Gastrocnemius medialis (tissue), 4 donors: ENCODE data around the gene TXK. TPM values are rescaled to one million over a fixed set of nuclear protein-coding genes. Genes with fewer than 3 reads are reported as not detected.
A peak's percentile ranks its signal among the peaks of the same experiment; 100 is the strongest.

ENCODE experiments used
- ATAC-seq, 2 donors: fragments of 150-250 bp; one replicate each; pipeline ENCODE4 v1.9.1; 2016
- DNase-seq, 2 donors: peaks; one replicate each; pipeline ENCODE4 v3.0.0-alpha.2; 2019
- H3K27ac ChIP-seq, 4 donors: fragments of 200-600 bp; sonication (generic); 1 replicate in 1 of 4; 2 replicates in 3 of 4; pipeline ENCODE4 v1.5.1; 2016 to 2018; ENCODE audit warnings: mild to moderate bottlenecking in 2 of 4, moderate library complexity in 1 of 4
- H3K27me3 ChIP-seq, 3 donors: fragments of 200-600 bp; sonication (generic) in 2 of 3; 1 replicate in 1 of 3; 2 replicates in 2 of 3; pipeline versions ENCODE4 v1.5.1 to v1.6.0; 2016 to 2019; ENCODE audit warnings: mild to moderate bottlenecking in 1 of 3, moderate library complexity in 1 of 3
- H3K36me3 ChIP-seq, 2 donors: fragments of 200-600 bp; sonication (generic) in 1 of 2; one replicate each; pipeline ENCODE4 v1.5.1; 2017 to 2018
- H3K4me1 ChIP-seq, 2 donors: fragments of 200-600 bp; sonication (generic) in 1 of 2; one replicate each; pipeline ENCODE4 v1.5.1; 2016 to 2017; ENCODE audit warnings: mild to moderate bottlenecking in 2 of 2
- H3K4me3 ChIP-seq, 4 donors: fragments of 200-600 bp; sonication (generic) in 3 of 4; 1 replicate in 1 of 4; 2 replicates in 3 of 4; pipeline ENCODE4 v1.5.1; 2016 to 2019; ENCODE audit warnings: mild to moderate bottlenecking in 2 of 4
- H3K9me3 ChIP-seq, 3 donors: fragments of 200-600 bp; sonication (generic) in 2 of 3; 1 replicate in 1 of 3; 2 replicates in 2 of 3; pipeline ENCODE4 v1.5.1; 2016 to 2019
- POLR2A ChIP-seq, 2 donors: fragments of 450-650 bp; IDR thresholded peaks; one replicate each; pipeline ENCODE4 v1.6.1; 2017; ENCODE audit warnings: antibody characterized with exemption in 2 of 2, mild to moderate bottlenecking in 2 of 2, moderate library complexity in 2 of 2
- in situ Hi-C, 4 donors: fragments of 200-750 bp; cut with MboI; loops; one replicate each; pipeline versions ENCODE4 v1.15.0 to v1.8.0; 2017; ENCODE audit warnings: low sequenced_read_pairs in 4 of 4
- intact Hi-C: fragments of 100-400 bp; cut with DNase I; formaldehyde crosslinking; loops from one replicate; pipeline ENCODE4 v1.15.1; 2023; ENCODE audit warnings: low total_unique reads
- total RNA-seq, 4 donors: library from RNA; depleted of rRNA; stranded (reverse); fragments of >200 nt; gene quantifications; one replicate each; pipeline versions ENCODE4 v1.1.0 to v1.2.3, GENCODE V29; 2016
- TF ChIP-seq, protein P1 (sequence below), 5 experiments: fragments of 450-650 bp in 3 of 5; fragments of 200-600 bp in 2 of 5; sonication (generic) in 2 of 5; IDR thresholded peaks in 4 of 5; conservative IDR thresholded peaks in 1 of 5; 1 replicate in 4 of 5; 2 replicates in 1 of 5; pipeline ENCODE4 v1.5.1; 2016 to 2019; ENCODE audit warnings: antibody characterized with exemption in 5 of 5, mild to moderate bottlenecking in 3 of 5, moderate library complexity in 3 of 5

Gene TXK
- total RNA-seq, 4 donors from 2014 or later: 0.66 to 0.81 TPM; not detected in 2

DNA sequence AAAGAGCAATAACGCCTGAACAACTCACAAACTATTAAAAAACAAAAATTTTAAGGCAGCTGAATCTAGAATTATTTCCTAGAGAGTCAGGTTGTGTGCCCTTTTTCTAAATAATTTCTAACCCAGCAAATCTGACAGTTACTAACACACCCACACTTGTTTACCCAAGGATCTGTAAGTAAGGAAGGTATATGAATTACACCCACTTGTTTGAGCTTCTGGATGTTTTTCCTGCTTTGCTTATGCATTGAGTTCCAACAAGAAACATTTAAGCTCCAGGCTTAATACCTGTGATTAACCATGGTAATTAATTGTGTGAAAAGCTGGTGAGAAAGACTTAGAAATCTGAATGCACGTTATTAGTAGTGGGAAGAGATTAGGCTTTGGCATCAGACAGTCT is 115.9 kb downstream of the TXK start:
- H3K27me3 ChIP-seq: no peaks in the 10 kb centered on the region
- ATAC-seq (no peak), DNase-seq (no peak)
- in situ Hi-C loops: no loop called here
- H3K27ac ChIP-seq: no peak overlapping the region
- peaks cover 0 to 7% of the 10 kb centered on the region in 2 donors for H3K4me1 ChIP-seq
- no peaks in the 10 kb centered on the region for H3K9me3 ChIP-seq
- no peaks in the 10 kb centered on the region for H3K36me3 ChIP-seq
- TF ChIP-seq, protein P1, sequence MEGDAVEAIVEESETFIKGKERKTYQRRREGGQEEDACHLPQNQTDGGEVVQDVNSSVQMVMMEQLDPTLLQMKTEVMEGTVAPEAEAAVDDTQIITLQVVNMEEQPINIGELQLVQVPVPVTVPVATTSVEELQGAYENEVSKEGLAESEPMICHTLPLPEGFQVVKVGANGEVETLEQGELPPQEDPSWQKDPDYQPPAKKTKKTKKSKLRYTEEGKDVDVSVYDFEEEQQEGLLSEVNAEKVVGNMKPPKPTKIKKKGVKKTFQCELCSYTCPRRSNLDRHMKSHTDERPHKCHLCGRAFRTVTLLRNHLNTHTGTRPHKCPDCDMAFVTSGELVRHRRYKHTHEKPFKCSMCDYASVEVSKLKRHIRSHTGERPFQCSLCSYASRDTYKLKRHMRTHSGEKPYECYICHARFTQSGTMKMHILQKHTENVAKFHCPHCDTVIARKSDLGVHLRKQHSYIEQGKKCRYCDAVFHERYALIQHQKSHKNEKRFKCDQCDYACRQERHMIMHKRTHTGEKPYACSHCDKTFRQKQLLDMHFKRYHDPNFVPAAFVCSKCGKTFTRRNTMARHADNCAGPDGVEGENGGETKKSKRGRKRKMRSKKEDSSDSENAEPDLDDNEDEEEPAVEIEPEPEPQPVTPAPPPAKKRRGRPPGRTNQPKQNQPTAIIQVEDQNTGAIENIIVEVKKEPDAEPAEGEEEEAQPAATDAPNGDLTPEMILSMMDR (IDR thresholded peaks at IDR 0.05 in 4 of 5, conservative IDR thresholded peaks at IDR 0.05 in 1 of 5): no peak
- no peak for TF ChIP-seq POLR2A (IDR thresholded peaks at IDR 0.05)
- intact Hi-C loops: loop anchor here (5.0 kb wide), 1 partner anchor 69 kb away; no protein-coding TSS in a partner anchor
- H3K4me3 ChIP-seq: no peak overlapping the region

DNA sequence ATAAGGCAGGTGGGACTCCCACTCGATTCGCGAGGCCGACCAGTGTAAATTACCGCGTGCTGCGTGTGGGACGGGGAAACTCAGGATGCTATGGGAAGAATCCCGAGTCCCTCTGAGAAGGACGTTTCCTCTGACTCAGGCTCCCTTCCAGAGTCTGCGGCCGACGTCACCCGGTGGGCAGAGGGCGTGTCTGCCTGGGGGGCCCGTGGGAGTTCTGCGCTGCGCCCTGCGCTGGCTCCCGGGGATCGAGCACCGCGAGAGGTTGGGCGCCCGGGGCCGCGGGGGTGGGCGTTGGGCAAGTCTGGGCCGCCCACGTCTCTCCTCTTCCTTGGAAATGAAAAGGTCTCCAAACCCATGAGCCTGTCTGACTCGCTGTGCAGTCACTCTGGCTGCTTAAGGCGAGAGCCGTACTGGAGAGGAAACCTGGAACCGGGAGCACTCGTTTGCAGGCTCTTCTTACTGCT is 116.9 kb downstream of the TXK start:
- peak in 1 of 2 donors; percentile 4 for DNase-seq
- TF ChIP-seq, protein P1 (IDR thresholded peaks at IDR 0.05 in 4 of 5, conservative IDR thresholded peaks at IDR 0.05 in 1 of 5): no peak
- TF ChIP-seq POLR2A (IDR thresholded peaks at IDR 0.05): no peak
- peaks cover 0 to 6% of the 10 kb centered on the region in 2 donors for H3K4me1 ChIP-seq
- peak; percentile 25 to 27 for ATAC-seq
- intact Hi-C loops (loop anchor here (2.0 to 5.0 kb wide), 3 partner anchors 16 to 70 kb away; no protein-coding TSS in a partner anchor), in situ Hi-C loops (no loop called here)
- H3K27ac ChIP-seq: peak overlapping the region; percentile 62 to 78 (median 74)
- H3K36me3 ChIP-seq: no peaks in the 10 kb centered on the region
- no peaks in the 10 kb centered on the region for H3K27me3 ChIP-seq
- no peaks in the 10 kb centered on the region for H3K9me3 ChIP-seq
- H3K4me3 ChIP-seq: peak overlapping the region; percentile 72 to 81 (median 76)

Other genes with a start within 250 kb of the TXK start
- 10 to 100 TPM in 1 of 4 donors, 1 to 10 TPM in 3; 3.7 to 10.8 (median 5.5) TPM for gene NFXL1, start 219.7 kb downstream of the TXK start, total RNA-seq
- under 1 TPM in 3 of 4 donors, not detected in 1; 0.15 to 0.53 (median 0.32) TPM for gene CNGA1, start 117.6 kb downstream of the TXK start, total RNA-seq
- under 1 TPM in 3 of 4 donors, not detected in 1; 0.07 to 0.51 (median 0.15) TPM for gene NIPAL1, start 117.5 kb downstream of the TXK start, total RNA-seq
- gene TEC, start 135.6 kb upstream of the TXK start, total RNA-seq: 1 to 10 TPM in 2 of 4 donors, under 1 TPM in 2; 0.20 to 1.9 (median 1.1) TPM
- gene SLAIN2, start 207.3 kb upstream of the TXK start, total RNA-seq: 100 to 1,000 TPM in 3 of 4 donors, 10 to 100 TPM in 1; 64.3 to 211 (median 138) TPM